A549 (cell line): Measurements from ENCODE around the gene SMIM9.
"Not testable (repeated sequence)": the region's sequence is repeated elsewhere in the genome, so short reads cannot be mapped to it uniquely, and the experiment has no call there.

Experiments
- CTCF ChIP-seq: fragments of >200 bp; sonication (Bioruptor Twin); formaldehyde crosslinking; IDR thresholded peaks from 3 replicates; pipeline ENCODE4 v1.5.1; 2016
- MAZ ChIP-seq: fragments of 150-350 bp; IDR thresholded peaks from 2 replicates; pipeline ENCODE4 v1.6.1; 2014; ENCODE audit warnings: antibody characterized with exemption, low read depth, low read length, borderline replicate concordance
- MYC ChIP-seq: IDR thresholded peaks from 2 replicates; pipeline ENCODE4 v1.6.1; 2012; ENCODE audit warnings: mild to moderate bottlenecking, inconsistent platforms, low read length, improper control_type of control experiment, borderline replicate concordance
- POLR2A ChIP-seq: IDR thresholded peaks from 2 replicates; pipeline ENCODE4 v1.6.1; 2012; ENCODE audit warnings: mild to moderate bottlenecking, low read length
- RARB ChIP-seq: fragments of 250-450 bp; sonication (Bioruptor Pico); IDR thresholded peaks from 2 replicates; pipeline ENCODE4 v1.8.0; 2021; ENCODE audit warnings: mild to moderate bottlenecking, moderate library complexity

GRCh38 chrX:154884069-154884468, 49.6 kb upstream of the SMIM9 start:
- not testable (repeated sequence) for TF ChIP-seq MYC; CTCF; POLR2A; RARB (CRISPR knock-in tag); MAZ
